ENCODE results near the gene GPR18.

- TF ChIP-seq, protein P1, sequence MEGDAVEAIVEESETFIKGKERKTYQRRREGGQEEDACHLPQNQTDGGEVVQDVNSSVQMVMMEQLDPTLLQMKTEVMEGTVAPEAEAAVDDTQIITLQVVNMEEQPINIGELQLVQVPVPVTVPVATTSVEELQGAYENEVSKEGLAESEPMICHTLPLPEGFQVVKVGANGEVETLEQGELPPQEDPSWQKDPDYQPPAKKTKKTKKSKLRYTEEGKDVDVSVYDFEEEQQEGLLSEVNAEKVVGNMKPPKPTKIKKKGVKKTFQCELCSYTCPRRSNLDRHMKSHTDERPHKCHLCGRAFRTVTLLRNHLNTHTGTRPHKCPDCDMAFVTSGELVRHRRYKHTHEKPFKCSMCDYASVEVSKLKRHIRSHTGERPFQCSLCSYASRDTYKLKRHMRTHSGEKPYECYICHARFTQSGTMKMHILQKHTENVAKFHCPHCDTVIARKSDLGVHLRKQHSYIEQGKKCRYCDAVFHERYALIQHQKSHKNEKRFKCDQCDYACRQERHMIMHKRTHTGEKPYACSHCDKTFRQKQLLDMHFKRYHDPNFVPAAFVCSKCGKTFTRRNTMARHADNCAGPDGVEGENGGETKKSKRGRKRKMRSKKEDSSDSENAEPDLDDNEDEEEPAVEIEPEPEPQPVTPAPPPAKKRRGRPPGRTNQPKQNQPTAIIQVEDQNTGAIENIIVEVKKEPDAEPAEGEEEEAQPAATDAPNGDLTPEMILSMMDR (IDR thresholded peaks at IDR 0.05 in 2 of 3, conservative IDR thresholded peaks at IDR 0.05 in 1 of 3; ENCODE audit: borderline replicate concordance in 1 of 3, insufficient read depth in 1 of 3, low read depth in 2 of 3, low read length in 2 of 3): no peak
- no peak for TF ChIP-seq SP1 (IDR thresholded peaks at IDR 0.05; ENCODE audit: low read depth)
- no peak for TF ChIP-seq EGR1 (IDR thresholded peaks at IDR 0.05; ENCODE audit: low read depth)
- no peak for TF ChIP-seq REST (IDR thresholded peaks at IDR 0.05; ENCODE audit: low read depth)
- TF ChIP-seq RAD21 (IDR thresholded peaks at IDR 0.05; ENCODE audit: low read depth): no peak
- TF ChIP-seq EZH2 (IDR thresholded peaks at IDR 0.05): no peak
- TF ChIP-seq ZNF274 (IDR thresholded peaks at IDR 0.05; ENCODE audit: low read depth, low read length): no peak
- no peak for TF ChIP-seq POLR2AphosphoS5 (IDR thresholded peaks at IDR 0.05; ENCODE audit: low read depth, low read length)
- TF ChIP-seq SIN3A (IDR thresholded peaks at IDR 0.05; ENCODE audit: low read depth): no peak
- no peak for TF ChIP-seq POLR2A (IDR thresholded peaks at IDR 0.05; ENCODE audit: borderline replicate concordance, extremely low read depth, insufficient read depth, insufficient read length)
These were observed 10.6 kb upstream of the GPR18 start for GRCh38 chr13:99268822-99269221.
